ENCODE data around the gene GRK1. TPM values are rescaled to one million over a fixed set of nuclear protein-coding genes. Genes with fewer than 3 reads are reported as not detected.

Gene GRK1
- total RNA-seq, 1 donor from 2014 or later, result 1.2 TPM

- Mint-ChIP-seq H3K27ac (ENCODE audit: unreplicated experiment) (no peak overlapping the region), H3K4me1 (ENCODE audit: low read depth, unreplicated experiment) (peaks cover 12% of the 10 kb centered on the region), H3K27me3 (ENCODE audit: unreplicated experiment) (no peaks in the 10 kb centered on the region), H3K4me3 (ENCODE audit: unreplicated experiment) (no peak overlapping the region), H3K9me3 (ENCODE audit: unreplicated experiment) (peaks cover 6% of the 10 kb centered on the region), H3K36me3 (ENCODE audit: unreplicated experiment) (peaks cover 17% of the 10 kb centered on the region)
- DNase-seq, result no peak
- TF ChIP-seq, protein P1, sequence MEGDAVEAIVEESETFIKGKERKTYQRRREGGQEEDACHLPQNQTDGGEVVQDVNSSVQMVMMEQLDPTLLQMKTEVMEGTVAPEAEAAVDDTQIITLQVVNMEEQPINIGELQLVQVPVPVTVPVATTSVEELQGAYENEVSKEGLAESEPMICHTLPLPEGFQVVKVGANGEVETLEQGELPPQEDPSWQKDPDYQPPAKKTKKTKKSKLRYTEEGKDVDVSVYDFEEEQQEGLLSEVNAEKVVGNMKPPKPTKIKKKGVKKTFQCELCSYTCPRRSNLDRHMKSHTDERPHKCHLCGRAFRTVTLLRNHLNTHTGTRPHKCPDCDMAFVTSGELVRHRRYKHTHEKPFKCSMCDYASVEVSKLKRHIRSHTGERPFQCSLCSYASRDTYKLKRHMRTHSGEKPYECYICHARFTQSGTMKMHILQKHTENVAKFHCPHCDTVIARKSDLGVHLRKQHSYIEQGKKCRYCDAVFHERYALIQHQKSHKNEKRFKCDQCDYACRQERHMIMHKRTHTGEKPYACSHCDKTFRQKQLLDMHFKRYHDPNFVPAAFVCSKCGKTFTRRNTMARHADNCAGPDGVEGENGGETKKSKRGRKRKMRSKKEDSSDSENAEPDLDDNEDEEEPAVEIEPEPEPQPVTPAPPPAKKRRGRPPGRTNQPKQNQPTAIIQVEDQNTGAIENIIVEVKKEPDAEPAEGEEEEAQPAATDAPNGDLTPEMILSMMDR (IDR thresholded peaks at IDR 0.05; ENCODE audit: partially characterized antibody, unreplicated experiment), result no peak
Observed at GRCh38 chr13:113767366-113767765, 100.3 kb downstream of the GRK1 start.

GRCh38 chr13:113768018-113768905 lies 101.2 kb downstream of the GRK1 start:
- Mint-ChIP-seq H3K36me3 (ENCODE audit: unreplicated experiment) (peaks cover 22% of the 10 kb centered on the region), H3K4me1 (ENCODE audit: low read depth, unreplicated experiment) (peaks cover 12% of the 10 kb centered on the region), H3K9me3 (ENCODE audit: unreplicated experiment) (peaks cover 6% of the 10 kb centered on the region), H3K27me3 (ENCODE audit: unreplicated experiment) (no peaks in the 10 kb centered on the region), H3K4me3 (ENCODE audit: unreplicated experiment) (no peak overlapping the region), H3K27ac (ENCODE audit: unreplicated experiment) (no peak overlapping the region)
- no peak for DNase-seq
- TF ChIP-seq, protein P1 (IDR thresholded peaks at IDR 0.05; ENCODE audit: partially characterized antibody, unreplicated experiment), result no peak

DNA sequence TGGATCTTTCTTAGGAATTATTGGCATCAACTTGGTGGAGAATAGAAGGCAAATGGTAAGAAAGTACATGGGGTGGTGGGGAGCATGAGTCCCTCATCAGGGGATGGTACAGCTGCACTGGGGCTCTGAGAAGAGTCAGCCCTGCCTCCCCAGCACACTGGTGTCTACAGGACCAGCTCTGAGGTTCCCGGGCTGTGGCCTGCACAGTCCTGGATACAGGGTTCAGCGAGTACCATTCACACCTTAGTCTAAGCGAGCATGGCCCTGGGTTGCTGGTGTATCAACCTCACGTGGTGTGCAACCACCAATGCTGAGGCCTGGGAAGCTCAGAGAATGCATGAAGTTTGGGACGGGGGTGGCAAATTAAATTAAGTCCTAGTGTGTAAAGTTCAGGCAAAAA lies 102.1 kb downstream of the GRK1 start:
- Mint-ChIP-seq H3K27ac (ENCODE audit: unreplicated experiment) (no peak overlapping the region), H3K4me1 (ENCODE audit: low read depth, unreplicated experiment) (peaks cover 12% of the 10 kb centered on the region), H3K4me3 (ENCODE audit: unreplicated experiment) (no peak overlapping the region), H3K9me3 (ENCODE audit: unreplicated experiment) (peaks cover 6% of the 10 kb centered on the region), H3K27me3 (ENCODE audit: unreplicated experiment) (no peaks in the 10 kb centered on the region), H3K36me3 (ENCODE audit: unreplicated experiment) (peaks cover 22% of the 10 kb centered on the region)
- TF ChIP-seq, protein P1 (IDR thresholded peaks at IDR 0.05; ENCODE audit: partially characterized antibody, unreplicated experiment), result no peak
- no peak for DNase-seq

DNA sequence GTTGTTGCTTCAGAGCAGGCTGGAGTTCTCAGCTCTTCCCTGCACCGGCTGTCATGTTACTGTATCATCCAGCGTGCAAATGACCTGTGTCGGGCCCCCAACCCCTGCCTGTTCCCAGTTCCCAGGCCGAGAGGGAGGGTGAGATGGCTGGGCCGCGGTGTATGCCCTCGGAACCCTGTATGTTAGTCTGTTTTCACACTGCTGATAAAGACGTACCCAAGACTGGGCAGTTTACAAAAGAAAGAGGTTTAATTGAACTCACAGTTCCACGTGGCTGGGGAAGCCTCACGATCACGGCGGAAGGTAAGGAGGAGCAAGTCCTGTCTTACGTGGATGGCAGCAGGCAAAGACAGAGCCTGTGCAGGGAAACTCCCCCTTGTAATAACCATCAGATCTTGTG lies 102.9 kb downstream of the GRK1 start:
- Mint-ChIP-seq H3K27me3 (ENCODE audit: unreplicated experiment) (no peaks in the 10 kb centered on the region), H3K4me1 (ENCODE audit: low read depth, unreplicated experiment) (peaks cover 10% of the 10 kb centered on the region), H3K36me3 (ENCODE audit: unreplicated experiment) (peaks cover 22% of the 10 kb centered on the region), H3K9me3 (ENCODE audit: unreplicated experiment) (peaks cover 6% of the 10 kb centered on the region), H3K27ac (ENCODE audit: unreplicated experiment) (no peak overlapping the region), H3K4me3 (ENCODE audit: unreplicated experiment) (no peak overlapping the region)
- TF ChIP-seq, protein P1 (IDR thresholded peaks at IDR 0.05; ENCODE audit: partially characterized antibody, unreplicated experiment), result no peak
- no peak for DNase-seq

- peaks cover 5% of the 10 kb centered on the region for H3K4me1 Mint-ChIP-seq (ENCODE audit: low read depth, unreplicated experiment)
- no peak for DNase-seq
- TF ChIP-seq, protein P1 (IDR thresholded peaks at IDR 0.05; ENCODE audit: partially characterized antibody, unreplicated experiment), result no peak
Observed at GRCh38 chr13:113770441-113770840, 103.4 kb downstream of the GRK1 start.

More at GRCh38 chr13:113770441-113770840, 103.4 kb downstream of the GRK1 start:
- Mint-ChIP-seq H3K9me3 (ENCODE audit: unreplicated experiment) (peaks cover 6% of the 10 kb centered on the region), H3K27me3 (ENCODE audit: unreplicated experiment) (no peaks in the 10 kb centered on the region), H3K4me3 (ENCODE audit: unreplicated experiment) (no peak overlapping the region), H3K27ac (ENCODE audit: unreplicated experiment) (no peak overlapping the region), H3K36me3 (ENCODE audit: unreplicated experiment) (peaks cover 22% of the 10 kb centered on the region)

All from glutamatergic neuron (in vitro differentiated cells).